ENCODE measurements around the gene EID2B. TPM values are rescaled to one million over a fixed set of nuclear protein-coding genes. Genes with fewer than 3 reads are reported as not detected.

Gene EID2B
- total RNA-seq, 1 experiment from 2014 or later: 2.2 TPM

DNA sequence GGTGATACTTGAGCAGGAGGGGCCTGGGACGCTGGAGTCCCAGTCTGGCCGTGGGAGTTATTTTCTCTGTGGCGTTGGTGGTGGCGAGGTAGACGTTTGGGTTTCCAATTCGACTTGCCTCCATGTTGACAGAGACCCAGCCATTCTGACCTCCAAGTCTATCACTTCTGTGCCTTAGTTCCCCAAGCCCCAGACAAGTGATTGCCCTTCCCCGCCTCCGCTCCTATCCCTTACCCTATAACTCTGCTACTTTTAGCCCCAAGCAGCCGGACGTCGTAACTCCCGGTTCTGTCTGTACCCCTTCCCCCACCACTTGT, 51.5 kb downstream of the EID2B start:
- H2BK5ac ChIP-seq (ENCODE audit: insufficient read length, low read length): peak overlapping the region; percentile 49
- no peak overlapping the region for H2AK5ac ChIP-seq (ENCODE audit: insufficient read length, low read length)
- peak overlapping the region; percentile 26 for H3K27ac ChIP-seq (ENCODE audit: insufficient read length, low read depth, low read length)
- H3K27ac Mint-ChIP-seq: peak overlapping the region; percentile 84 to 99 (median 97); a peak in 6 of 7 replicates
- peaks cover 17 to 21% of the 10 kb centered on the region in 2 experiments for H3K4me1 Mint-ChIP-seq
- H3K4me3 Mint-ChIP-seq: peak overlapping the region; percentile 95 to 97
- H3K27me3 ChIP-seq (ENCODE audit: insufficient read depth, low read length): no peaks in the 10 kb centered on the region
- no peak for DNase-seq
- no peaks in the 10 kb centered on the region for H3K27me3 Mint-ChIP-seq (ENCODE audit: low read depth)
- no peak overlapping the region for H2BK120ac ChIP-seq (ENCODE audit: low read depth, low read length, poor library complexity, severe bottlenecking)
- peak overlapping the region; percentile 45 for H3K4ac ChIP-seq (ENCODE audit: low read depth, low read length)
- H4K5ac ChIP-seq (ENCODE audit: insufficient read length, low read depth, low read length): no peak overlapping the region
- H2BK20ac ChIP-seq (ENCODE audit: low read depth, low read length, poor library complexity, severe bottlenecking): no peak overlapping the region
- H3K4me1 ChIP-seq (ENCODE audit: insufficient read depth, low read length): no peaks in the 10 kb centered on the region
- peaks cover 12% of the 10 kb centered on the region for H3K79me1 ChIP-seq (ENCODE audit: insufficient read depth, low read depth, low read length, poor library complexity, severe bottlenecking)
- H3K18ac ChIP-seq (ENCODE audit: insufficient read length, low read depth, low read length): peak overlapping the region; percentile 69
- H3K23me2 ChIP-seq (ENCODE audit: insufficient read length, low read depth, low read length, poor library complexity, severe bottlenecking): peaks cover 10% of the 10 kb centered on the region
- no peak overlapping the region for H4K8ac ChIP-seq (replicated peaks; ENCODE audit: insufficient read length, low read depth, low read length)
- H3K9me3 ChIP-seq (ENCODE audit: control insufficient read depth, low read depth, low read length): no peaks in the 10 kb centered on the region
- TF ChIP-seq, protein P1, sequence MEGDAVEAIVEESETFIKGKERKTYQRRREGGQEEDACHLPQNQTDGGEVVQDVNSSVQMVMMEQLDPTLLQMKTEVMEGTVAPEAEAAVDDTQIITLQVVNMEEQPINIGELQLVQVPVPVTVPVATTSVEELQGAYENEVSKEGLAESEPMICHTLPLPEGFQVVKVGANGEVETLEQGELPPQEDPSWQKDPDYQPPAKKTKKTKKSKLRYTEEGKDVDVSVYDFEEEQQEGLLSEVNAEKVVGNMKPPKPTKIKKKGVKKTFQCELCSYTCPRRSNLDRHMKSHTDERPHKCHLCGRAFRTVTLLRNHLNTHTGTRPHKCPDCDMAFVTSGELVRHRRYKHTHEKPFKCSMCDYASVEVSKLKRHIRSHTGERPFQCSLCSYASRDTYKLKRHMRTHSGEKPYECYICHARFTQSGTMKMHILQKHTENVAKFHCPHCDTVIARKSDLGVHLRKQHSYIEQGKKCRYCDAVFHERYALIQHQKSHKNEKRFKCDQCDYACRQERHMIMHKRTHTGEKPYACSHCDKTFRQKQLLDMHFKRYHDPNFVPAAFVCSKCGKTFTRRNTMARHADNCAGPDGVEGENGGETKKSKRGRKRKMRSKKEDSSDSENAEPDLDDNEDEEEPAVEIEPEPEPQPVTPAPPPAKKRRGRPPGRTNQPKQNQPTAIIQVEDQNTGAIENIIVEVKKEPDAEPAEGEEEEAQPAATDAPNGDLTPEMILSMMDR (conservative IDR thresholded peaks at IDR 0.05): no peak
- no peak overlapping the region for H4K91ac ChIP-seq (ENCODE audit: insufficient read length, low read depth, low read length)
- no peak overlapping the region for H3K56ac ChIP-seq (ENCODE audit: insufficient read length, low read depth, low read length)
- H3K36me3 Mint-ChIP-seq (ENCODE audit: insufficient read depth in 1 of 3, low read depth in 3 of 3): peaks cover 24 to 57% (median 50%) of the 10 kb centered on the region in 3 experiments; a peak in 6 of 7 replicates
- H4K20me1 ChIP-seq (ENCODE audit: control insufficient read depth, insufficient read depth, insufficient read length): no peaks in the 10 kb centered on the region
- no peak overlapping the region for H3T11ph ChIP-seq (ENCODE audit: low read length)
- H2AFZ ChIP-seq (ENCODE audit: low read length): no peak overlapping the region
- H3K9ac ChIP-seq (ENCODE audit: extremely low read depth, insufficient read length, low read length): peak overlapping the region; percentile 79
- H3K23ac ChIP-seq (ENCODE audit: insufficient read length, low read depth, low read length): no peak overlapping the region
- H3K9me3 Mint-ChIP-seq: no peaks in the 10 kb centered on the region; a peak in 1 of 5 replicates
- no peak overlapping the region for H2BK12ac ChIP-seq (ENCODE audit: insufficient read length, low read depth, low read length)
- H3K79me2 ChIP-seq (ENCODE audit: insufficient read depth, low read length): peaks cover 12% of the 10 kb centered on the region
- no CpG with 5 or more reads among the region's 12 CpGs for WGBS (ENCODE audit: extremely low coverage, insufficient read length, low lambda C conversion rate)
- H3K4me2 ChIP-seq (ENCODE audit: insufficient read depth, insufficient read length, low read length): peak overlapping the region; percentile 98
- peak overlapping the region; percentile 74 for H3K14ac ChIP-seq (ENCODE audit: insufficient read depth, low read length)
- no peak overlapping the region for H2BK15ac ChIP-seq (ENCODE audit: low read depth, low read length)

Other genes with a start within 250 kb of the EID2B start
- not detected in 2 replicates for gene IFNL1, start 236.4 kb downstream of the EID2B start, total RNA-seq (2021)
- gene LRFN1, start 212.0 kb downstream of the EID2B start, total RNA-seq (2021): 4.2 and 4.5 TPM in 2 replicates
- 0.48 TPM in 1 of 2 replicates, not detected in the other for gene GMFG, start 196.8 kb downstream of the EID2B start, total RNA-seq (2021)
- 134 and 135 TPM in 2 replicates for gene SAMD4B, start 190.4 kb downstream of the EID2B start, total RNA-seq (2021)
- 34.9 and 38.0 TPM in 2 replicates for gene PAF1, start 141.7 kb downstream of the EID2B start, total RNA-seq (2021)
- gene MED29, start 141.5 kb downstream of the EID2B start, total RNA-seq (2021): 48.3 and 49.2 TPM in 2 replicates
- gene ZFP36, start 126.0 kb downstream of the EID2B start, total RNA-seq (2021): 14.6 and 15.4 TPM in 2 replicates
- 167 and 170 TPM in 2 replicates for gene PLEKHG2, start 120.2 kb downstream of the EID2B start, total RNA-seq (2021)
- 2,711 and 2,810 TPM in 2 replicates for gene RPS16, start 96.9 kb downstream of the EID2B start, total RNA-seq (2021)
- 141 and 145 TPM in 2 replicates for gene SUPT5H, start 87.3 kb downstream of the EID2B start, total RNA-seq (2021)
- gene TIMM50, start 52.0 kb downstream of the EID2B start, total RNA-seq (2021): 121 and 128 TPM in 2 replicates
- gene DLL3, start 33.9 kb downstream of the EID2B start, total RNA-seq (2021): 2.4 and 2.5 TPM in 2 replicates
- gene SELENOV, start 17.7 kb downstream of the EID2B start, total RNA-seq (2021): 6.7 and 6.9 TPM in 2 replicates
- gene EID2, start 7.3 kb upstream of the EID2B start, total RNA-seq (2021): 18.8 and 18.9 TPM in 2 replicates
- gene LGALS13, start 69.7 kb upstream of the EID2B start, total RNA-seq (2021): not detected in 2 replicates
- not detected in 2 replicates for gene LGALS16, start 123.1 kb upstream of the EID2B start, total RNA-seq (2021)
- not detected in 2 replicates for gene LGALS14, start 171.6 kb upstream of the EID2B start, total RNA-seq (2021)
- 0.39 and 0.88 TPM in 2 replicates for gene CLC, start 205.2 kb upstream of the EID2B start, total RNA-seq (2021)
- gene LEUTX, start 246.0 kb upstream of the EID2B start, total RNA-seq (2021): not detected in 2 replicates